ENCODE measurements around the gene CD2BP2. TPM values are rescaled to one million over a fixed set of nuclear protein-coding genes. Genes with fewer than 3 reads are reported as not detected.

CD2BP2 gene
- total and polyA plus RNA-seq, 2 of the 13 experiments (the other 11 are each of a cell fraction or from before 2014, with no cell fraction given) = 24.9 to 54.6 TPM

DNA sequence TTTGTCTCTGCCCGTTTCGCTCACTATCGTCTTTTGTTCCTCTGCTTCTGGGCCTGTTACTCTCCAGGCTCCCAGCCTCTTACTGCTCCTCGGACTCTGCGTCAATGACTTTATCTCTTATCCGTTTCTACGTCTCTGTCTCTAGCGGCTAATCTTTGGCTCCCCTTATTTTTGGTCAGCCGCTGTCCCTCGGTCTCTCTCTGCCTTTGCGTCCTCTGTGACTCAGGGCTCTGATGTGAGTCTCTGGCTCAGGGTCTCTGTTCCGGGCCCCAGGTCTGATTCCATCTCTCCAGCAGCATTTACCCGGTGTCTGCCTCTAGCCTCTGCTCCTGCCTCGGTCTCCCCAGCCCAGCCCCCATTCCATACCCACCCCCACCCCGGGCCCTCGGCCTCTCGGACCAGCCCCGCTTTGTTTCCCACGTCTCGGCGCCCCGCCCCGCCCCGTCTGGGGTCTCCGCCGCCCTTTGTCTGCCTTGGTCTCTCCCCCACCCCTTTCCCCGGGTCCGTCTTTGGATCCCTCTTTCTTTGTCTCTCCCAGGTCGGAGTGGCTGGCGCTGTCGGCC is 39.6 kb upstream of the CD2BP2 start (continued):
- TF ChIP-seq, protein P1, sequence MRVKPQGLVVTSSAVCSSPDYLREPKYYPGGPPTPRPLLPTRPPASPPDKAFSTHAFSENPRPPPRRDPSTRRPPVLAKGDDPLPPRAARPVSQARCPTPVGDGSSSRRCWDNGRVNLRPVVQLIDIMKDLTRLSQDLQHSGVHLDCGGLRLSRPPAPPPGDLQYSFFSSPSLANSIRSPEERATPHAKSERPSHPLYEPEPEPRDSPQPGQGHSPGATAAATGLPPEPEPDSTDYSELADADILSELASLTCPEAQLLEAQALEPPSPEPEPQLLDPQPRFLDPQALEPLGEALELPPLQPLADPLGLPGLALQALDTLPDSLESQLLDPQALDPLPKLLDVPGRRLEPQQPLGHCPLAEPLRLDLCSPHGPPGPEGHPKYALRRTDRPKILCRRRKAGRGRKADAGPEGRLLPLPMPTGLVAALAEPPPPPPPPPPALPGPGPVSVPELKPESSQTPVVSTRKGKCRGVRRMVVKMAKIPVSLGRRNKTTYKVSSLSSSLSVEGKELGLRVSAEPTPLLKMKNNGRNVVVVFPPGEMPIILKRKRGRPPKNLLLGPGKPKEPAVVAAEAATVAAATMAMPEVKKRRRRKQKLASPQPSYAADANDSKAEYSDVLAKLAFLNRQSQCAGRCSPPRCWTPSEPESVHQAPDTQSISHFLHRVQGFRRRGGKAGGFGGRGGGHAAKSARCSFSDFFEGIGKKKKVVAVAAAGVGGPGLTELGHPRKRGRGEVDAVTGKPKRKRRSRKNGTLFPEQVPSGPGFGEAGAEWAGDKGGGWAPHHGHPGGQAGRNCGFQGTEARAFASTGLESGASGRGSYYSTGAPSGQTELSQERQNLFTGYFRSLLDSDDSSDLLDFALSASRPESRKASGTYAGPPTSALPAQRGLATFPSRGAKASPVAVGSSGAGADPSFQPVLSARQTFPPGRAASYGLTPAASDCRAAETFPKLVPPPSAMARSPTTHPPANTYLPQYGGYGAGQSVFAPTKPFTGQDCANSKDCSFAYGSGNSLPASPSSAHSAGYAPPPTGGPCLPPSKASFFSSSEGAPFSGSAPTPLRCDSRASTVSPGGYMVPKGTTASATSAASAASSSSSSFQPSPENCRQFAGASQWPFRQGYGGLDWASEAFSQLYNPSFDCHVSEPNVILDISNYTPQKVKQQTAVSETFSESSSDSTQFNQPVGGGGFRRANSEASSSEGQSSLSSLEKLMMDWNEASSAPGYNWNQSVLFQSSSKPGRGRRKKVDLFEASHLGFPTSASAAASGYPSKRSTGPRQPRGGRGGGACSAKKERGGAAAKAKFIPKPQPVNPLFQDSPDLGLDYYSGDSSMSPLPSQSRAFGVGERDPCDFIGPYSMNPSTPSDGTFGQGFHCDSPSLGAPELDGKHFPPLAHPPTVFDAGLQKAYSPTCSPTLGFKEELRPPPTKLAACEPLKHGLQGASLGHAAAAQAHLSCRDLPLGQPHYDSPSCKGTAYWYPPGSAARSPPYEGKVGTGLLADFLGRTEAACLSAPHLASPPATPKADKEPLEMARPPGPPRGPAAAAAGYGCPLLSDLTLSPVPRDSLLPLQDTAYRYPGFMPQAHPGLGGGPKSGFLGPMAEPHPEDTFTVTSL (CRISPR knock-in tag; IDR thresholded peaks at IDR 0.05; ENCODE audit: borderline replicate concordance) = no peak
- TF ChIP-seq TOE1 (CRISPR knock-in tag; IDR thresholded peaks at IDR 0.05) = no peak
- TF ChIP-seq JARID2 (CRISPR knock-in tag; IDR thresholded peaks at IDR 0.05; ENCODE audit: insufficient replicate concordance) = no peak
- TF ChIP-seq, protein P2, sequence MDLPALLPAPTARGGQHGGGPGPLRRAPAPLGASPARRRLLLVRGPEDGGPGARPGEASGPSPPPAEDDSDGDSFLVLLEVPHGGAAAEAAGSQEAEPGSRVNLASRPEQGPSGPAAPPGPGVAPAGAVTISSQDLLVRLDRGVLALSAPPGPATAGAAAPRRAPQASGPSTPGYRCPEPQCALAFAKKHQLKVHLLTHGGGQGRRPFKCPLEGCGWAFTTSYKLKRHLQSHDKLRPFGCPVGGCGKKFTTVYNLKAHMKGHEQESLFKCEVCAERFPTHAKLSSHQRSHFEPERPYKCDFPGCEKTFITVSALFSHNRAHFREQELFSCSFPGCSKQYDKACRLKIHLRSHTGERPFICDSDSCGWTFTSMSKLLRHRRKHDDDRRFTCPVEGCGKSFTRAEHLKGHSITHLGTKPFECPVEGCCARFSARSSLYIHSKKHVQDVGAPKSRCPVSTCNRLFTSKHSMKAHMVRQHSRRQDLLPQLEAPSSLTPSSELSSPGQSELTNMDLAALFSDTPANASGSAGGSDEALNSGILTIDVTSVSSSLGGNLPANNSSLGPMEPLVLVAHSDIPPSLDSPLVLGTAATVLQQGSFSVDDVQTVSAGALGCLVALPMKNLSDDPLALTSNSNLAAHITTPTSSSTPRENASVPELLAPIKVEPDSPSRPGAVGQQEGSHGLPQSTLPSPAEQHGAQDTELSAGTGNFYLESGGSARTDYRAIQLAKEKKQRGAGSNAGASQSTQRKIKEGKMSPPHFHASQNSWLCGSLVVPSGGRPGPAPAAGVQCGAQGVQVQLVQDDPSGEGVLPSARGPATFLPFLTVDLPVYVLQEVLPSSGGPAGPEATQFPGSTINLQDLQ (CRISPR knock-in tag; IDR thresholded peaks at IDR 0.05) = no peak
- TF ChIP-seq PAX8 (CRISPR knock-in tag; IDR thresholded peaks at IDR 0.05; ENCODE audit: borderline replicate concordance) = no peak
- no peak for TF ChIP-seq ZNF484 (CRISPR knock-in tag; IDR thresholded peaks at IDR 0.05; ENCODE audit: borderline replicate concordance, low read depth)
- no peak for TF ChIP-seq POLR2G (IDR thresholded peaks at IDR 0.05; ENCODE audit: low read depth, low read length)
- no peak for TF ChIP-seq RFX1 (IDR thresholded peaks at IDR 0.05)
- TF ChIP-seq ZNF564 (CRISPR knock-in tag; IDR thresholded peaks at IDR 0.05) = no peak
- TF ChIP-seq, protein P3, sequence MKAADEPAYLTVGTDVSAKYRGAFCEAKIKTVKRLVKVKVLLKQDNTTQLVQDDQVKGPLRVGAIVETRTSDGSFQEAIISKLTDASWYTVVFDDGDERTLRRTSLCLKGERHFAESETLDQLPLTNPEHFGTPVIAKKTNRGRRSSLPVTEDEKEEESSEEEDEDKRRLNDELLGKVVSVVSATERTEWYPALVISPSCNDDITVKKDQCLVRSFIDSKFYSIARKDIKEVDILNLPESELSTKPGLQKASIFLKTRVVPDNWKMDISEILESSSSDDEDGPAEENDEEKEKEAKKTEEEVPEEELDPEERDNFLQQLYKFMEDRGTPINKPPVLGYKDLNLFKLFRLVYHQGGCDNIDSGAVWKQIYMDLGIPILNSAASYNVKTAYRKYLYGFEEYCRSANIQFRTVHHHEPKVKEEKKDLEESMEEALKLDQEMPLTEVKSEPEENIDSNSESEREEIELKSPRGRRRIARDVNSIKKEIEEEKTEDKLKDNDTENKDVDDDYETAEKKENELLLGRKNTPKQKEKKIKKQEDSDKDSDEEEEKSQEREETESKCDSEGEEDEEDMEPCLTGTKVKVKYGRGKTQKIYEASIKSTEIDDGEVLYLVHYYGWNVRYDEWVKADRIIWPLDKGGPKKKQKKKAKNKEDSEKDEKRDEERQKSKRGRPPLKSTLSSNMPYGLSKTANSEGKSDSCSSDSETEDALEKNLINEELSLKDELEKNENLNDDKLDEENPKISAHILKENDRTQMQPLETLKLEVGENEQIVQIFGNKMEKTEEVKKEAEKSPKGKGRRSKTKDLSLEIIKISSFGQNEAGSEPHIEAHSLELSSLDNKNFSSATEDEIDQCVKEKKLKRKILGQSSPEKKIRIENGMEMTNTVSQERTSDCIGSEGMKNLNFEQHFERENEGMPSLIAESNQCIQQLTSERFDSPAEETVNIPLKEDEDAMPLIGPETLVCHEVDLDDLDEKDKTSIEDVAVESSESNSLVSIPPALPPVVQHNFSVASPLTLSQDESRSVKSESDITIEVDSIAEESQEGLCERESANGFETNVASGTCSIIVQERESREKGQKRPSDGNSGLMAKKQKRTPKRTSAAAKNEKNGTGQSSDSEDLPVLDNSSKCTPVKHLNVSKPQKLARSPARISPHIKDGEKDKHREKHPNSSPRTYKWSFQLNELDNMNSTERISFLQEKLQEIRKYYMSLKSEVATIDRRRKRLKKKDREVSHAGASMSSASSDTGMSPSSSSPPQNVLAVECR (CRISPR knock-in tag; IDR thresholded peaks at IDR 0.05; ENCODE audit: borderline replicate concordance) = no peak
- 0 out of 2 replicates have a peak, but pooled peaks have one; percentile 25 for TF ChIP-seq NKX3-1 (CRISPR knock-in tag; IDR thresholded peaks at IDR 0.05)
- no peak for TF ChIP-seq EZH2 (conservative IDR thresholded peaks at IDR 0.05; ENCODE audit: low read depth, low read length)
- TF ChIP-seq YEATS2 (CRISPR knock-in tag; IDR thresholded peaks at IDR 0.05; ENCODE audit: borderline replicate concordance) = no peak
- TF ChIP-seq, protein P4, sequence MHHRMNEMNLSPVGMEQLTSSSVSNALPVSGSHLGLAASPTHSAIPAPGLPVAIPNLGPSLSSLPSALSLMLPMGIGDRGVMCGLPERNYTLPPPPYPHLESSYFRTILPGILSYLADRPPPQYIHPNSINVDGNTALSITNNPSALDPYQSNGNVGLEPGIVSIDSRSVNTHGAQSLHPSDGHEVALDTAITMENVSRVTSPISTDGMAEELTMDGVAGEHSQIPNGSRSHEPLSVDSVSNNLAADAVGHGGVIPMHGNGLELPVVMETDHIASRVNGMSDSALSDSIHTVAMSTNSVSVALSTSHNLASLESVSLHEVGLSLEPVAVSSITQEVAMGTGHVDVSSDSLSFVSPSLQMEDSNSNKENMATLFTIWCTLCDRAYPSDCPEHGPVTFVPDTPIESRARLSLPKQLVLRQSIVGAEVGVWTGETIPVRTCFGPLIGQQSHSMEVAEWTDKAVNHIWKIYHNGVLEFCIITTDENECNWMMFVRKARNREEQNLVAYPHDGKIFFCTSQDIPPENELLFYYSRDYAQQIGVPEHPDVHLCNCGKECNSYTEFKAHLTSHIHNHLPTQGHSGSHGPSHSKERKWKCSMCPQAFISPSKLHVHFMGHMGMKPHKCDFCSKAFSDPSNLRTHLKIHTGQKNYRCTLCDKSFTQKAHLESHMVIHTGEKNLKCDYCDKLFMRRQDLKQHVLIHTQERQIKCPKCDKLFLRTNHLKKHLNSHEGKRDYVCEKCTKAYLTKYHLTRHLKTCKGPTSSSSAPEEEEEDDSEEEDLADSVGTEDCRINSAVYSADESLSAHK (CRISPR knock-in tag; IDR thresholded peaks at IDR 0.05; ENCODE audit: borderline replicate concordance) = no peak
